Activated T-cell treated with anti-CD3 and anti-CD28 coated beads for 48 hours (primary cell): ENCODE measurements around the gene ENTR1.
"Not testable (repeated sequence)": the region's sequence is repeated elsewhere in the genome, so short reads cannot be mapped to it uniquely, and the experiment has no call there.

Source experiments
- DNase-seq: peaks from one replicate; pipeline ENCODE4 v3.0.0-alpha.2; 2020; ENCODE audit warnings: low read depth

The ENTR1 gene

GRCh38 chr9:136419092-136419420 is 8.6 kb upstream of the ENTR1 start:
- no peak for DNase-seq

- no peak for DNase-seq
These were observed 8.0 kb upstream of the ENTR1 start for GRCh38 chr9:136418182-136419091.

- DNase-seq, result no peak
These were observed 6.5 kb upstream of the ENTR1 start for GRCh38 chr9:136416914-136417313.

- DNase-seq, result no peak
These were observed 6.0 kb upstream of the ENTR1 start for GRCh38 chr9:136416427-136416826.

GRCh38 chr9:136412962-136413361 is 2.5 kb upstream of the ENTR1 start:
- DNase-seq, result no peak

- DNase-seq, result no peak
These were observed 964 bp upstream of the ENTR1 start for GRCh38 chr9:136411378-136411777.

GRCh38 chr9:136409557-136410455 is 608 bp downstream of the ENTR1 start:
- DNase-seq, result peak; percentile 30

- no peak for DNase-seq
These were observed 2.5 kb downstream of the ENTR1 start for GRCh38 chr9:136407911-136408310.

- not testable (repeated sequence) for DNase-seq
These were observed 3.4 kb downstream of the ENTR1 start for GRCh38 chr9:136407061-136407460.

GRCh38 chr9:136405904-136406303 is 4.5 kb downstream of the ENTR1 start:
- DNase-seq, result not testable (repeated sequence)

- DNase-seq, result no peak
These were observed 4.9 kb downstream of the ENTR1 start for GRCh38 chr9:136405481-136405880.

- no peak for DNase-seq
These were observed 5.6 kb downstream of the ENTR1 start for GRCh38 chr9:136404801-136405136.

GRCh38 chr9:136403915-136404800 is 6.3 kb downstream of the ENTR1 start:
- DNase-seq, result peak; percentile 38

GRCh38 chr9:136403538-136403914 is 6.9 kb downstream of the ENTR1 start:
- peak; percentile 66 for DNase-seq

- DNase-seq, result no peak
These were observed 8.3 kb downstream of the ENTR1 start for GRCh38 chr9:136402067-136402466.

- no peak for DNase-seq
These were observed 9.1 kb downstream of the ENTR1 start for GRCh38 chr9:136401173-136401922.

GRCh38 chr9:136400038-136400834 is 10.2 kb downstream of the ENTR1 start, which contains the start of gene SNAPC4:
Gene SNAPC4 (minus strand): TSS chr9:136400170. CDS start chr9:136398428, 1,742 bp downstream.
- DNase-seq, result peak; percentile 91

- peak; percentile 40 for DNase-seq
These were observed 11.0 kb downstream of the ENTR1 start for GRCh38 chr9:136399176-136400037.

GRCh38 chr9:136398286-136398685 is 12.1 kb downstream of the ENTR1 start:
- DNase-seq, result no peak
